HEK293 (cell line): ENCODE results near the gene MYL2.

Experiments used
- BCL11A ChIP-seq: fragments of 450-650 bp; formaldehyde crosslinking; IDR thresholded peaks from 2 replicates; pipeline ENCODE4 v1.5.1; 2016; ENCODE audit warnings: low read depth, missing biosample characterization, missing genetic modification characterization
- ZFHX2 ChIP-seq: fragments of 450-650 bp; formaldehyde crosslinking; conservative IDR thresholded peaks from 2 replicates; pipeline ENCODE4 v1.5.1; 2016; ENCODE audit warnings: missing biosample characterization, missing genetic modification characterization
- TF ChIP-seq, protein P1 (sequence below): fragments of 450-650 bp; formaldehyde crosslinking; IDR thresholded peaks from 2 replicates; pipeline ENCODE4 v1.5.1; 2016; ENCODE audit warnings: missing biosample characterization, missing genetic modification characterization
- TF ChIP-seq, protein P2 (sequence below): sonication (generic); formaldehyde crosslinking; IDR thresholded peaks from 2 replicates; pipeline ENCODE4 v1.8.1; 2022; ENCODE audit warnings: mild to moderate bottlenecking, moderate library complexity, missing genetic modification reagents
- TF ChIP-seq, protein P3 (sequence below): fragments of 450-650 bp; formaldehyde crosslinking; IDR thresholded peaks from 2 replicates; pipeline ENCODE4 v1.5.1; 2016; ENCODE audit warnings: missing biosample characterization, missing genetic modification characterization
- TF ChIP-seq, protein P4 (sequence below): fragments of 450-650 bp; formaldehyde crosslinking; conservative IDR thresholded peaks from 2 replicates; pipeline ENCODE4 v1.5.1; 2016; ENCODE audit warnings: low read depth, missing biosample characterization, missing genetic modification characterization

DNA sequence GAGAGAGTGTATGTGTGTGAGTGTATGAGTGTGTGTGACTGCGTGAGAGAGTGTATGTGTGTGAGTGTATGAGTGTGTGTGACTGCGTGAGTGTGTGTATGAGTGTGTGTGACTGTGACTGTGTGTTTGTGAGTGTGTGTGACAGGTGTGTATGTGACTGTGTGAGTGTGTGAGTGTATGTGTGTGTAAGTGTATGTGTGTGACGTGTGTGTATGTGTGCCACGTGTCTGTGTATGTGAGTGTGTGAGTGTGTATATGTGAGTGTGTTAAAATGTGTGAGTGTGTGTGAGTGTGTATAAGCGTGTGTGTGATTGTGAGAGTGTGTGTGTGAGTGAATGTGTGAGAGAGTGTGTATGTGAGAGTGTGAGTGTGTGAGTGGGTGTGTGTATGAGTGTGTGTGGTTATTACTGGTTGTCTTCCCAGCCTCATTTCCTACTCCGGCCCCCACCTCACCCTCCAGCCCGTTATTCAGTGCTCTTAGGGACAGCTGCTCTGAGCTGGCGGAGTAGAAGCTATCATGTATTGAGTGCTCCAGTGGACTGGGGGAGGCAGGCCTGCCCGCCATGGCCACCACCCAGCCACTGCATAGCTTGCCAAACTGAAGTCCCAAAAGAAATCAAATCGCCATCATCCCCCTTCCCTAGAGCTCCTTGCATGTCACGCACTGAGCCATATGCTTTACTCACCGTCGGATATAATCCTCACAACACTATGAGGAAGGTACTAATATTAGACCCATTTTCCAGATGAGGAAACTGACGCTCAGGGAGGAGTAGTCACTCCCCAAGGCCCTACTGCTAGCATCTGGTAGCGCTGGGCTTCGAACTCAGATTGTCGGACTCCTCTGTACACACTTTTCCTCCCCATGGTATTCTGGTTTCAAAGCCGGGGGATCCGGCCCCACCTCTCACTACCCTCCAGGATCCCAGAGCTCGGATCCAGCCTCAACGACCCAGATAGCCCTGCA, 10.3 kb upstream of the MYL2 start:
- TF ChIP-seq, protein P1, sequence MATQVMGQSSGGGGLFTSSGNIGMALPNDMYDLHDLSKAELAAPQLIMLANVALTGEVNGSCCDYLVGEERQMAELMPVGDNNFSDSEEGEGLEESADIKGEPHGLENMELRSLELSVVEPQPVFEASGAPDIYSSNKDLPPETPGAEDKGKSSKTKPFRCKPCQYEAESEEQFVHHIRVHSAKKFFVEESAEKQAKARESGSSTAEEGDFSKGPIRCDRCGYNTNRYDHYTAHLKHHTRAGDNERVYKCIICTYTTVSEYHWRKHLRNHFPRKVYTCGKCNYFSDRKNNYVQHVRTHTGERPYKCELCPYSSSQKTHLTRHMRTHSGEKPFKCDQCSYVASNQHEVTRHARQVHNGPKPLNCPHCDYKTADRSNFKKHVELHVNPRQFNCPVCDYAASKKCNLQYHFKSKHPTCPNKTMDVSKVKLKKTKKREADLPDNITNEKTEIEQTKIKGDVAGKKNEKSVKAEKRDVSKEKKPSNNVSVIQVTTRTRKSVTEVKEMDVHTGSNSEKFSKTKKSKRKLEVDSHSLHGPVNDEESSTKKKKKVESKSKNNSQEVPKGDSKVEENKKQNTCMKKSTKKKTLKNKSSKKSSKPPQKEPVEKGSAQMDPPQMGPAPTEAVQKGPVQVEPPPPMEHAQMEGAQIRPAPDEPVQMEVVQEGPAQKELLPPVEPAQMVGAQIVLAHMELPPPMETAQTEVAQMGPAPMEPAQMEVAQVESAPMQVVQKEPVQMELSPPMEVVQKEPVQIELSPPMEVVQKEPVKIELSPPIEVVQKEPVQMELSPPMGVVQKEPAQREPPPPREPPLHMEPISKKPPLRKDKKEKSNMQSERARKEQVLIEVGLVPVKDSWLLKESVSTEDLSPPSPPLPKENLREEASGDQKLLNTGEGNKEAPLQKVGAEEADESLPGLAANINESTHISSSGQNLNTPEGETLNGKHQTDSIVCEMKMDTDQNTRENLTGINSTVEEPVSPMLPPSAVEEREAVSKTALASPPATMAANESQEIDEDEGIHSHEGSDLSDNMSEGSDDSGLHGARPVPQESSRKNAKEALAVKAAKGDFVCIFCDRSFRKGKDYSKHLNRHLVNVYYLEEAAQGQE (tag by site-specific recombination): no peak
- TF ChIP-seq, protein P2, sequence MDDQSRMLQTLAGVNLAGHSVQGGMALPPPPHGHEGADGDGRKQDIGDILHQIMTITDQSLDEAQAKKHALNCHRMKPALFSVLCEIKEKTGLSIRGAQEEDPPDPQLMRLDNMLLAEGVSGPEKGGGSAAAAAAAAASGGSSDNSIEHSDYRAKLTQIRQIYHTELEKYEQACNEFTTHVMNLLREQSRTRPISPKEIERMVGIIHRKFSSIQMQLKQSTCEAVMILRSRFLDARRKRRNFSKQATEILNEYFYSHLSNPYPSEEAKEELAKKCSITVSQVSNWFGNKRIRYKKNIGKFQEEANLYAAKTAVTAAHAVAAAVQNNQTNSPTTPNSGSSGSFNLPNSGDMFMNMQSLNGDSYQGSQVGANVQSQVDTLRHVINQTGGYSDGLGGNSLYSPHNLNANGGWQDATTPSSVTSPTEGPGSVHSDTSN (CRISPR knock-in tag): no peak
- TF ChIP-seq, protein P3, sequence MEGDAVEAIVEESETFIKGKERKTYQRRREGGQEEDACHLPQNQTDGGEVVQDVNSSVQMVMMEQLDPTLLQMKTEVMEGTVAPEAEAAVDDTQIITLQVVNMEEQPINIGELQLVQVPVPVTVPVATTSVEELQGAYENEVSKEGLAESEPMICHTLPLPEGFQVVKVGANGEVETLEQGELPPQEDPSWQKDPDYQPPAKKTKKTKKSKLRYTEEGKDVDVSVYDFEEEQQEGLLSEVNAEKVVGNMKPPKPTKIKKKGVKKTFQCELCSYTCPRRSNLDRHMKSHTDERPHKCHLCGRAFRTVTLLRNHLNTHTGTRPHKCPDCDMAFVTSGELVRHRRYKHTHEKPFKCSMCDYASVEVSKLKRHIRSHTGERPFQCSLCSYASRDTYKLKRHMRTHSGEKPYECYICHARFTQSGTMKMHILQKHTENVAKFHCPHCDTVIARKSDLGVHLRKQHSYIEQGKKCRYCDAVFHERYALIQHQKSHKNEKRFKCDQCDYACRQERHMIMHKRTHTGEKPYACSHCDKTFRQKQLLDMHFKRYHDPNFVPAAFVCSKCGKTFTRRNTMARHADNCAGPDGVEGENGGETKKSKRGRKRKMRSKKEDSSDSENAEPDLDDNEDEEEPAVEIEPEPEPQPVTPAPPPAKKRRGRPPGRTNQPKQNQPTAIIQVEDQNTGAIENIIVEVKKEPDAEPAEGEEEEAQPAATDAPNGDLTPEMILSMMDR (tag by site-specific recombination): no peak
- TF ChIP-seq, protein P4, sequence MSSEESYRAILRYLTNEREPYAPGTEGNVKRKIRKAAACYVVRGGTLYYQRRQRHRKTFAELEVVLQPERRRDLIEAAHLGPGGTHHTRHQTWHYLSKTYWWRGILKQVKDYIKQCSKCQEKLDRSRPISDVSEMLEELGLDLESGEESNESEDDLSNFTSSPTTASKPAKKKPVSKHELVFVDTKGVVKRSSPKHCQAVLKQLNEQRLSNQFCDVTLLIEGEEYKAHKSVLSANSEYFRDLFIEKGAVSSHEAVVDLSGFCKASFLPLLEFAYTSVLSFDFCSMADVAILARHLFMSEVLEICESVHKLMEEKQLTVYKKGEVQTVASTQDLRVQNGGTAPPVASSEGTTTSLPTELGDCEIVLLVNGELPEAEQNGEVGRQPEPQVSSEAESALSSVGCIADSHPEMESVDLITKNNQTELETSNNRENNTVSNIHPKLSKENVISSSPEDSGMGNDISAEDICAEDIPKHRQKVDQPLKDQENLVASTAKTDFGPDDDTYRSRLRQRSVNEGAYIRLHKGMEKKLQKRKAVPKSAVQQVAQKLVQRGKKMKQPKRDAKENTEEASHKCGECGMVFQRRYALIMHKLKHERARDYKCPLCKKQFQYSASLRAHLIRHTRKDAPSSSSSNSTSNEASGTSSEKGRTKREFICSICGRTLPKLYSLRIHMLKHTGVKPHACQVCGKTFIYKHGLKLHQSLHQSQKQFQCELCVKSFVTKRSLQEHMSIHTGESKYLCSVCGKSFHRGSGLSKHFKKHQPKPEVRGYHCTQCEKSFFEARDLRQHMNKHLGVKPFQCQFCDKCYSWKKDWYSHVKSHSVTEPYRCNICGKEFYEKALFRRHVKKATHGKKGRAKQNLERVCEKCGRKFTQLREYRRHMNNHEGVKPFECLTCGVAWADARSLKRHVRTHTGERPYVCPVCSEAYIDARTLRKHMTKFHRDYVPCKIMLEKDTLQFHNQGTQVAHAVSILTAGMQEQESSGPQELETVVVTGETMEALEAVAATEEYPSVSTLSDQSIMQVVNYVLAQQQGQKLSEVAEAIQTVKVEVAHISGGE (tag by site-specific recombination): no peak
- no peak for TF ChIP-seq BCL11A (tag by site-specific recombination)
- no peak for TF ChIP-seq ZFHX2 (tag by site-specific recombination)
